Erythroblast (primary cell): ENCODE measurements around the gene UACA.

Experiments used
- GATA1 ChIP-seq: IDR thresholded peaks from 2 replicates; pipeline ENCODE4 v1.6.1; 2011; ENCODE audit warnings: low read depth, mild to moderate bottlenecking, control low read depth, low read length, moderate library complexity
- POLR2A ChIP-seq: IDR thresholded peaks from 2 replicates; pipeline ENCODE4 v1.6.1; 2011; ENCODE audit warnings: mild to moderate bottlenecking, low read length

DNA sequence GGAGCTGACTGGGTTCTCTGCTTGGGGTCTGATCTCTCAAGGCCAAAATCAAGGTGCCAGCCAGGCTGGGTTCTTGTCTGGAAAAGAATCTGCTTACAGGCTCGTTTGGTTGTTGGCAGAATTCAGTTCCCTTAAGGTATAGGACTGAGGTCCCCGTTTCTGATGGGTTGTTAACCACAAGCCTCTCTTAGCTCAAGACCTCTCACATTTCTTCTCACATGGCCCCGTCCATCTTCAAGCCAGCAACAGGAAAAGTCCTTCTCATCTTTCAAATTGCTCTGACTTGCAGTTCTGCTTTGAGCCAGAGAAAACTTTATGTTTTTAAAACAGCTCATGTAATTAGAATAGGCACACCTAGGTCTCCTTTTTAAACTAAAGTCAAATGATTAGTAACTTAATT, 20.4 kb downstream of the UACA start:
- TF ChIP-seq POLR2A (no peak), GATA1 (no peak)
